Hematopoietic multipotent progenitor cell treated with erythropoietin and hydrocortisone succinate and interleukin-3 and kit ligand, for 17 days (in vitro differentiated cells): ENCODE data around the gene ARVCF.

Source experiments
- DNase-seq: peaks from one replicate; pipeline ENCODE4 v3.0.0-alpha.2; 2015; ENCODE audit warnings: low spot score

Gene ARVCF

GRCh38 chr22:20031732-20032406, 15.2 kb upstream of the ARVCF start:
- DNase-seq = no peak

DNA sequence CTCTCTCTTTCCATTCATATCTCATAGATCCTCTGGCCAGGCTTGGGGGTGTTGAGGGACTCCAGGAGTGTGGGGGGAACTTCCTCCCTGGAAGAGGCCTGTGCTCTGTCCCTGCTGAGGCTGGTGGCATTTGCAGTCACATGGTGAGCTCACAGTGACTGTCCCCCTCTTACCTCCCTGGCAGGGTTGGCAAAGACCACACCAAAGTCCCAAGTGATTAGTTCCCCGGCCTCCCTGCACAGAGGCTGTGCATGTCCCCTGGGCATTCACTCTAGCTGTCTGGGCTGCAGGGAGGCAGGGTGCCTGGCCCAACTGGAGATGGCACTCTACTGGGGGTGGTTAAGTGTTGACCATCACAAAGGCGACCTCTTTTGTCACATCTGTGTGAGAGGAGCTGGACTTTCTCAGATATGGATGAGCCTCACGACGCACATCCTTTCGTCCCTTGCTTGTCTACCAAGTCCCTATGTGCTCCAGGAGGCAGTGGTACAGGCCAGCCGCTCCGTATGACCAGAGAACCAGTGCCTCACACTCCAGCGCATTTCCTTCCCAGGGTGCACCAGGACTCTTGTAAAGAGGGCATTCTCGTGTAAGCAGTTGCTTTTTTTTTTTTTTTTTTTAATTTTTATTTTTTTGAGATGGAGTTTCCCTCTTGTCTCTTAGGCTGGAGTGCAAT, 13.1 kb upstream of the ARVCF start:
- no peak for DNase-seq

GRCh38 chr22:20028855-20029549, 12.4 kb upstream of the ARVCF start:
- DNase-seq = no peak

DNA sequence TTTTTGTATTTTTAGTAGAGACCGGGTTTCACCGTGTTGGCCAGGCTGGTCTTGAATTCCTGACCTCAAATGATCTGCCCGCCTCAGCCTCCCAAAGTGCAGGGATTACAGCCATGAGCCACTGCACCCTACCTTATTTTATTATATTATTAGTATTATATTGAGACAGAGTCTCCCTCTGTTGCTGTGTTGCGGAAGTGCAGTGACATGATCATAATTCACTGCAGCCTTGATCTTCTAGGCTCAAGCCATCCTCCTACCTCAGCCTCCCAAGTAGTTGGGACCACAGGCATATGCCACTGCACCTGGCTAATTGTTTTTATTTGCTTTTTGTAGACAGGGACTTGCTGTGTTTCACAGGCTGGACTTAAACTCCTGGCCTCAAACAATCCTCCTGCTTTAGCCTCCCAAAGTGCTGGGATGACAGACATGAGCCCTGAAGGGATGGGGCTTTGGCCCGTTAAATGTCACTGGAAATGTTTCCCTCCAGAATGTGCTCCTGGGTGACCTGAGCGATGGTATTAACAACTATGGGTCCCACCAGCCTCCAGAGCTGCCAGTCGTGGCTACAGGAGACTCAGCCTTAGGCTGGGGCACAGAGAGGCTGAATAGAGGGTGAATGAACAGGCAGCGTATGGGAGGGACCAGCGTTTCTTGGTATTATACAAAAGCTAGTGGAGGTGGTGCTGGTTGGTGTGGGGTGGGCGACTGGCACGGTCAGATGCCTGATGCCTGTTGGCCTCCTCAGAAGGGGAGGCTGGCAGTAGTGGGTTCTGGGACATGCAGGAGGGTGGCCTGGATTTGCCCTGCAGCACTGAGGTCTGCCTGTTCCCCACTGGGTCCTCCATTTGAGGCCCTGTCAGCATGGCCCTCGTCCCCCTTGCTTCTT, 11.6 kb upstream of the ARVCF start:
- DNase-seq = peak; percentile 67

DNA sequence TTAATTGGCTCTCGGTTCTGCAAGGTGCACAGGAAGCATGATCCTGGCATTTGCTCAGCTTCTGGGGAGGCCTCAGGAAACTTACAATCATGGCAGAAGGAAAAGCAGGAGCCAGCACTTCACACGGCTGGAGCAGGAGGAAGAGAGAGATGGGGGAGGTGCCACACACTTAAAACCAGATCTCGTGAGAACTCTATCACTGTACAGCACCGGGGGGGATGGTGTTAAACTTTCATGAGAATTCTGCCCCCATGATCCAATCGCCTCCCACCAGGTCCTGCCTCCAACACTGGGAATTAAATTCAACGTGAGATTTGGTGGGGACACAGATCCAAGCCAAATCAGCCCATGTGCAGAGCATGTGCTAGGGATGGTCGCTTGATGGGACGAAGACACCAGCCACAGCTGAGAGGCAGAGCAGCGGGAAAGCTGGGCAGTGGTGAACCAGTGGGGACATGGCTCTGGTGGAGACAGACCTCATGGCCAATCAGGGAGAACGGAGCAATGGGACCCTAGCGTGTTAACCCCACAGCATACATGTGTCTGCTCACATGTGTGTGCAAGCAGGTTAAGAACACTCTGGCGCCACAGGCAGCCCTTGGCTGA, 10.5 kb upstream of the ARVCF start:
- DNase-seq = peak; percentile 37

DNA sequence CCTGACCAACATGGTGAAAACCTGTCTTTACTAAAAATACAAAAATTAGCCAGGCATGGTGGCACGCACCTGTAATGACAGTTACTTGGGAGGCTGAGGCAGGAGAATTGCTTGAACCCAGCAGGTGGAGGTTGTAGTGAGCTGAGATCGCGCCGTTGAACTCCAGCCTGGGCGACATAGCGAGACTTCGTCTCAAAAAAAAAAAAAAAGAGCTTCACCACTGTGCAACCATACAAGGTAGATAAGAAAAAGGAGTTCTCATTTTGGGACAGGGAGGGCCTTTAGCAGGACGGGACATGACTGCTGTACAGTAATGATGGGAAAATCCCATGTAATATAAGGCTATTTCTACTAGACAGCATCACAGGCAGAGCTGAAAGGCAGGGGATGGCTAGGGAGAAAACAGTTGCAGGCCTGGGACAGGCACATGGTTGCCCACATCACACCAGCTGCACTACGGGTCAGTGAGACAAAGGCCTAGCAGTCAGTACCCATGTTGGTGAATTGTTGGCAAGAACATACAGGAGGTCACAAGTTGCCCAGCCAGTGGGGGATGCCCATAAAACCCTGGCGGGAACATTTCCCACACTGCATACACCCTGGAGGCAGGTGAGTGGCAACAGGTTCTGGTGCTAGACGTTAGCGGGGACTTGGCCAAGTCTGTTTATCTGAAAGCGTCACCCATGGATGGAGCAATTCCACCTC, 9.7 kb upstream of the ARVCF start:
- peak; percentile 42 for DNase-seq

- DNase-seq = peak; percentile 92
These were observed 9.0 kb upstream of the ARVCF start for GRCh38 chr22:20025401-20026203.

DNA sequence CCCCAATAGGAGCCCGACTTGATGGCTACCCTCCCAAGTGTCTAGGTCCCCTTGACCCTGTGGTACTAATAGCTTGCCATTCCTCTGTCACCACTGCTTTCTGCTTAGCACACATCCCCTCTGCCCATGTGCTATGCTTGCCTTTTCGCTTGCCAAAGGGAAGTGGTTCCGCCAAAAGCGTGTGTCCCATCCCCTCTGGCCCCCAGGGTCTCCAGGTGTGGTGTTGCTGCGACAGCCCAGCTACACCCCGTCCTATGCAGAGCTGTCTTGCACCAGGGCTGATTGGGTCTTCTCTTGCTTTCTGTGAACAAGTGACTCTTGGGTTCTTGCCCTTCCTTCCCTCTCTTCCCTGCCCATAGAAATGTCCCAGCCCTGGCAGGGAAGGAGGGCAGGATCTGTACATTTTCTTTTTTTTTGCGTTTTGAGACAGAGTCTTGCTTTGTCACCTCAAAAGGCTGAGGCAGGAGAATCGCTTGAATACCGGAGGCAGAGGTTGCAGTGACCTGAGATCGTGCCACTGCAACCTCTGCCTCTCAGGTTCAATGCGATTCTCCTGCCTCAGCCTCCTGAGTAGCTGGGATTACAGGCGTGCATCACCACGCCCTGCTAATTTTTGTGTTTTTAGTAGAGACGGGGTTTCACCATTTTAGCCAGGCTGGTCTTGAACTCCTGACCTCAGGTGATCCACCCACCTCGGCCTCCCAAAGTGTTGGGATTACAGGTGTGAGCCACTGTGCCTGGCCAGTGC, 8.2 kb upstream of the ARVCF start:
- peak; percentile 67 for DNase-seq

DNA sequence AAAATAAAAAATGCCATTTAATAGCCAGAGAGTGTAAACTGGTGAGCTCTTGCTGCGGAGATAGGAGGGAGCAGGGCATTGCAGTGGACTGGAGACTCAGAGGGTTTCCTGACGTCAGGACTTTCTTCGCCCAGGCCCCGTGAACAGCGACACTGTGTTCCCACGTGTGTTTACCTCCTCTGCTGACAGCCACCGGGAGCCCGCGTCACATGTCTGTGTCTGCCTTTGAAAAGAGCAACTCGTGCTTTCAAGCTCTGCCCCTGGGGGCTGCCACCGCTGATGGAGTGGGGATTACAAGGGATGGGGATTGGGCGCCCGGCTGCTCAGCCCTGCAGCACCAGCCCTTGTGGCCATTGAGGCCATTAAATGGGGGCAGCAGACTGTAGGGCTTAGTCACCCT, 7.6 kb upstream of the ARVCF start:
- DNase-seq = peak; percentile 65

GRCh38 chr22:20022978-20023613, 6.5 kb upstream of the ARVCF start:
- DNase-seq = peak; percentile 63

- DNase-seq = no peak
These were observed 5.8 kb upstream of the ARVCF start for GRCh38 chr22:20022231-20022977.

DNA sequence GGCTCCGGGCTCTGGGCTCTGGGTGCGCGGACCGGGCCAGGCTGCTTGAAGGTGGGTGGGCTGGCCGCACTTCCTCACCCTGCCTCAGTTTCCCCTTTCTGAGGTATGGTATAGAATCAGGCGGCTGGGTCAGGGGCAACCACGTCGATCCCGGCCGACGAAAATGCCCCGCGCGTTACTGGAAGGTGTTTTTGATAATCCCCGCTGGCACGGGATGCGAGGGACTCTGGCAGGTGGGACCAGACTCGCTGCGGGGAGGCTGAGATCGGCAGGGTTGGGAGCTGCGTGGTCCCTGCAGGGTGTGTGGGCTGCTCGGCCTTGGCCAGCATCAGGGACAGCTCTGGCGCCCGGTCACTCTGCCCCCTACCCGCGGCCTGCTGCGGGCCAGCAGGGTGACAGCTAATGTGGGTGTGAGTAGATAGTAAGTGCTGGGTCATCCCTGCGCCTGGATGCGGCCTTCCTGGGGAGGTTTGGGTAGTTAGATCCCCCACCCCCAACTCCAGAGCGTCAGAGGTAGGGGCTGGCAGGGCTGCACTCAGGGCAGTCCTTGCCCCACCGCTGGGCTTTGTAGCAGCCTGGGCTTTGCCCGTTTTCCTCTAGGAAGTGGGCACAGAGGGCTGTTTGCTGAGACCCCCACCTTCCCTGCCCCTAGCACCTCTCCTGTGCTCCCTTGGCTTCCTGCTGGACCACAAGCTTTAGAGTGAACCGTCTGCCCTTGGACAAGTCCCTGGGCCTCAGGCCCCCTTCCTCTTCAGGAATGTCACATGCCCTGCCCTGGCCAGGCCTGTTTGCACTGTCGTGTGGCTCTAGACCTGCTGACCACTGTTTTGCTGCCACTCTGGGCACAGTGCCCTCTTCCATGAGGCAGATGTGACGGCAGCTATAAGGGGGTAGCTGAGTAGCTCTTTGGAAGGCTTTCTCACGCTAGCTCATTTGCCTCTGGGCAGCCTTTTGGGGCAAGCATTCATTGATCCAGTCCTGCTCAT, 4.9 kb upstream of the ARVCF start:
- DNase-seq = peak; percentile 76

- peak; percentile 95 for DNase-seq
These were observed 4.0 kb upstream of the ARVCF start, which contains the start of gene TANGO2 for GRCh38 chr22:20020533-20021195. Gene TANGO2 (plus strand): TSS chr22:20021110. CDS start chr22:20036799, 15,689 bp downstream.

GRCh38 chr22:20019661-20020532, 3.3 kb upstream of the ARVCF start:
- DNase-seq = no peak

DNA sequence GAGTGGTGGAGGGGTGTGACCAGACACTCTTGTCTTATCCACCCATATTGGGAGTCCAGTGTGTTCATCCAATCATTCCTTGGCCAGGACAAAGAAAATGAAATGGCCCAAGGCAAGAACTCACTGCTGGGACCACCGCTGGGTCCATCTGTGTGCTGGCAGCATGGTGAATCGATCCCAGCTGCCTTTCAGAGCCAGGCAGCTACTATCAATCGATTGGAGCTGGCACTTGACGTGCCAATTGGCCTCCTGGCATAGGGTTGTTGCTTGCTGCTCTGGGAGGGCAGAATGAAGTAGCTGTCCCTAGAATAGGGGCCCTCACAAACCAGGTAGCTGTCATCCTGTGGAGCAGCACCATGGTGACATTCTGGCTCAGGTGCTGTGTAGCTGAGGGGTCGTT, 1.4 kb upstream of the ARVCF start:
- DNase-seq = no peak

- DNase-seq = no peak
These were observed 967 bp upstream of the ARVCF start for GRCh38 chr22:20017622-20017958.
